ENCODE measurements around the gene MFSD2B.

DNA sequence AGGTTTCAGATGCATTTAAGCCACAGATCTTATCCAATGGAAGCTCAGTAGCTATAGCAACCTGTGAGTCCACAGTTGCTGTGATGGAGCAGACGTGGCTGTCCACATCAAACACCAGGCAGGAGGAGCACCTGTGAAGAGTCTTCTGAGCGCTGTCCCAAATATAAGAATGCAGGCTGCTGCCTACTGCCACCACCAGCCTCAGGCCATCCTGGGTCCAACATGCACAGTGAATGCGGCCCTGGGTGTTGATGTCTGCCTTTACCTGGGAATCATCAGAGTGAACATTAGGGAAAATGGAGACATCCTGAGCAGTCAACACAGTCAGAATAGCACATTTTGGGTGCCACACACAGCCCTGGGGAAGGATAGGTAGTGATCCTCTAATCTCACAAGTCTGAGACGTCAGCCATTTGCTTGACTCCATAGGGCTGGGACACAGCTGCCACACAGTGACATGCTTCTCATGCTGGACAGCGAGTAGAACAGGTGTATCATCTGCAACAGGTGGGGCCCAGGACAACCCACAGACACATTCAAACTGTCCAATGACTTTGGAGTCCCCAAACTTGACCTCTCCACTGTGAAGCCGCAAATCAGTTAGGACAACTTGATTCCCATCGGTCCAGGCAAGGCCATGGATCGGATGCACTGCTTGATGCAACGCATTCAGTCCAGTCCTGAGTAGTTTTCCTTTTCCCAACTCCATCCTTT is 29.1 kb downstream of the MFSD2B start:
- TF ChIP-seq CTCF (conservative IDR thresholded peaks at IDR 0.05; ENCODE audit: low read length) = no peak
- TF ChIP-seq EZH2phosphoT487 (IDR thresholded peaks at IDR 0.05; ENCODE audit: borderline replicate concordance, low read depth, low read length) = no peak
